Glutamatergic neuron (in vitro differentiated cells): ENCODE measurements around the gene HLA-DMB. TPM values are rescaled to one million over a fixed set of nuclear protein-coding genes. Genes with fewer than 3 reads are reported as not detected.
"Not testable (repeated sequence)": the region's sequence is repeated elsewhere in the genome, so short reads cannot be mapped to it uniquely, and the experiment has no call there.

Source experiments
- DNase-seq: peaks from one replicate; pipeline ENCODE4 v3.0.0; 2022
- H3K27ac Mint-ChIP-seq: one replicate; pipeline ENCODE4 v1.8.0; 2020; ENCODE audit warnings: mild to moderate bottlenecking, mixed read lengths, inconsistent platforms; ENCODE audit not compliant: unreplicated experiment
- H3K27me3 Mint-ChIP-seq: one replicate; pipeline ENCODE4 v1.8.0; 2020; ENCODE audit warnings: mild to moderate bottlenecking, moderate library complexity, mixed read lengths, inconsistent platforms; ENCODE audit not compliant: unreplicated experiment
- H3K36me3 Mint-ChIP-seq: one replicate; pipeline ENCODE4 v1.8.0; 2020; ENCODE audit warnings: mild to moderate bottlenecking, mixed read lengths, inconsistent platforms; ENCODE audit not compliant: unreplicated experiment
- H3K4me1 Mint-ChIP-seq: one replicate; pipeline ENCODE4 v1.8.0; 2020; ENCODE audit warnings: mild to moderate bottlenecking, low read depth, mixed read lengths, inconsistent platforms; ENCODE audit not compliant: unreplicated experiment
- H3K4me3 Mint-ChIP-seq: one replicate; pipeline ENCODE4 v1.8.0; 2020; ENCODE audit warnings: mild to moderate bottlenecking, mixed read lengths, inconsistent platforms; ENCODE audit not compliant: unreplicated experiment
- H3K9me3 Mint-ChIP-seq: one replicate; pipeline ENCODE4 v1.8.0; 2020; ENCODE audit warnings: mild to moderate bottlenecking, moderate library complexity, mixed read lengths, inconsistent platforms; ENCODE audit not compliant: unreplicated experiment
- total RNA-seq: library from RNA; stranded (reverse); fragmentation: NEBNext Ultra II Directional; extraction: Animal tissue kit (Norgen Biotek cat#: 25700); gene quantifications from one replicate; pipeline ENCODE4 v1.2.1, GENCODE V29; 2021; ENCODE audit not compliant: unreplicated experiment
- TF ChIP-seq, protein P1 (sequence below): fragments of 200-600 bp; sonication (generic); IDR thresholded peaks from one replicate; pipeline ENCODE4 v1.5.0; 2021; ENCODE audit not compliant: partially characterized antibody, unreplicated experiment

Gene HLA-DMB
- total RNA-seq, 1 donor from 2014 or later, result not detected

DNA sequence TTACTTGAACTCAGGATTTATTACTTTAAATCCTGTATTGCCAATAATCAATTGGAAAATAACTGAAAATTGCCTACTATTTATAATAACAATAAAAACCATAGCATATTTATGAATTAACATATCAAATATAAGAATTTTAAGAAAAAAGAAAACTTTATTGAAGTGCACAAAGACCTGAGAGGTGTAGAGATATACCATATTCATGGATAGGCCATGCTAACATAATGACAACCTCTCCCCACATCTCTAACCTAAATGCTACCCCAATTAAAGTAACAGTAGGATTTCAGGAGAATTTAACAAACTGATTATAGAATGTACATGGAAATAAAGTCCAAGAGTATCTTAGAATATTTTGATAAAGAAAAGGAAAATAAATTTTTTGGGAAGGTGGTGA, 5.1 kb upstream of the HLA-DMB start:
- no peak for DNase-seq
- Mint-ChIP-seq H3K4me3 (no peak overlapping the region), H3K27ac (no peak overlapping the region), H3K4me1 (no peaks in the 10 kb centered on the region), H3K27me3 (peaks cover 4% of the 10 kb centered on the region), H3K9me3 (peaks cover 4% of the 10 kb centered on the region), H3K36me3 (no peaks in the 10 kb centered on the region)
- TF ChIP-seq, protein P1, sequence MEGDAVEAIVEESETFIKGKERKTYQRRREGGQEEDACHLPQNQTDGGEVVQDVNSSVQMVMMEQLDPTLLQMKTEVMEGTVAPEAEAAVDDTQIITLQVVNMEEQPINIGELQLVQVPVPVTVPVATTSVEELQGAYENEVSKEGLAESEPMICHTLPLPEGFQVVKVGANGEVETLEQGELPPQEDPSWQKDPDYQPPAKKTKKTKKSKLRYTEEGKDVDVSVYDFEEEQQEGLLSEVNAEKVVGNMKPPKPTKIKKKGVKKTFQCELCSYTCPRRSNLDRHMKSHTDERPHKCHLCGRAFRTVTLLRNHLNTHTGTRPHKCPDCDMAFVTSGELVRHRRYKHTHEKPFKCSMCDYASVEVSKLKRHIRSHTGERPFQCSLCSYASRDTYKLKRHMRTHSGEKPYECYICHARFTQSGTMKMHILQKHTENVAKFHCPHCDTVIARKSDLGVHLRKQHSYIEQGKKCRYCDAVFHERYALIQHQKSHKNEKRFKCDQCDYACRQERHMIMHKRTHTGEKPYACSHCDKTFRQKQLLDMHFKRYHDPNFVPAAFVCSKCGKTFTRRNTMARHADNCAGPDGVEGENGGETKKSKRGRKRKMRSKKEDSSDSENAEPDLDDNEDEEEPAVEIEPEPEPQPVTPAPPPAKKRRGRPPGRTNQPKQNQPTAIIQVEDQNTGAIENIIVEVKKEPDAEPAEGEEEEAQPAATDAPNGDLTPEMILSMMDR, result no peak

DNA sequence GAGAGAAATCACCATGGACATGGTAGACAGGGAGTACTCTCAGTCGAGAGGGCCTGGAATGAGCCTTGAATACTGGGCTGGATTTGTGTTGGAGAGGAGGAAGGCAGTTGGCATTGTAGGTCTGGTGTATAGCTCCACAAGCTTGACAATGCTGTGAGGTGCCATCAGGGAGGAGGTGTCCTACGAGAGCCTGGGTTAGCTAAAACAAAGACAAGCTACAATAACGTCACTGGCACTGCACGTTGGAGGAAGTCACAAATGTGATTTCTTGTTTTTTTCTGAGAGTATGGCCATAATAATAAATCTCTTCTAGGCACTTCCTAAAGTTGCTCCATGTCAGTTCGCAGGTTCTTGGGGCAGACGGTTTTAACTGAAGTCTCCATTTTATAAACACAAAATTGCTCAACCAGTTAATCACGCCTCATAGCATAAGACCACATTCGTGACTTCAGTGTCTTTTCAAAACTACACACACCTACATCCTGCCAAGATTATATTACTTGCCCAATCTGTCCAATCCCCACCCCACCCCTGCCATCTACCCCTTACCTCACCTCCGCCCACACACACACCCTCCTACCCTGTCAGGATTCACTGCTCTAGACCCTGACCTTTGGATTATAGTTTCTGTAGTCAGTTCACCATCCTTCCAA, 4.4 kb upstream of the HLA-DMB start:
- H3K4me3 Mint-ChIP-seq, result no peak overlapping the region
- no peaks in the 10 kb centered on the region for H3K4me1 Mint-ChIP-seq
- H3K27ac Mint-ChIP-seq, result no peak overlapping the region
- H3K27me3 Mint-ChIP-seq, result peaks cover 4% of the 10 kb centered on the region
- peaks cover 4% of the 10 kb centered on the region for H3K9me3 Mint-ChIP-seq
- no peaks in the 10 kb centered on the region for H3K36me3 Mint-ChIP-seq
- TF ChIP-seq, protein P1, result no peak
- DNase-seq, result no peak

DNA sequence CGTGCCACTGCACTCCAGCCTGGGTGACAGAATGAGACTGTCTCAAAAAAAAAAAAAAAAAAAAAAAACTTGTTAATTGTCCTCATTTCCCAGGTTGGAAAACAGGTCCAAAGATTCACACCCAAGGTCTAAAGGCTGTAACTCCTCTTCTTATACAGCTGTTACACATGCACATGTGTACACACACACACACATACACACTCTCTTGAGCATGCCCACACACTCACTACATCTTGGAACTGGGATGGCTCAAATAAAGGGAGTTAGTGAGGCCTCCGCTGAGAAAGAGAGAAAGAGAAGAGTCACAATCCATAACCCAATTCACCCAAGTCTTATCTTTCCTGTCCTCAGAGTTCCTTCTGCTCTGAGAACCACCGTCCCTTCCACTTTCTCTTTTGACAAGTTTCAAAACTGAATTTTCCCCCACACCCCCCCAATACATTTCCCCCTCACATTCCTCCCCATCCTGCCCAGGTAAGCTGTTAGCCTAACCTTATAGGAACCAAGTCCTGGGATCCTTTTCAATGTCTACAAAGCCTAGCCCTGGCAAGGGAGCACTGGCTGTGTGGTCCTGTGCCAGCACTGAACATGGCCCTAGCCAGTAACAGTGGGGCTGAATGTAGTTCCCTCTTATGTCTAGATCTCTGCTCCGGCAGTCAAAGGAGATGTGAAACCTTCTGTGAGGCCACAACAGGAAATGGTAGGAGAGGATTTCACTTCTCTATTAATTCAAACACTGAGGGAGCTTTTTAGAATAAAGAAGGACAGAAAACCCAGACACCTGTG, 3.2 kb upstream of the HLA-DMB start:
- Mint-ChIP-seq H3K36me3 (no peaks in the 10 kb centered on the region), H3K4me1 (no peaks in the 10 kb centered on the region), H3K27me3 (peaks cover 3% of the 10 kb centered on the region), H3K27ac (no peak overlapping the region), H3K9me3 (peaks cover 4% of the 10 kb centered on the region), H3K4me3 (no peak overlapping the region)
- TF ChIP-seq, protein P1, result no peak
- no peak for DNase-seq

DNA sequence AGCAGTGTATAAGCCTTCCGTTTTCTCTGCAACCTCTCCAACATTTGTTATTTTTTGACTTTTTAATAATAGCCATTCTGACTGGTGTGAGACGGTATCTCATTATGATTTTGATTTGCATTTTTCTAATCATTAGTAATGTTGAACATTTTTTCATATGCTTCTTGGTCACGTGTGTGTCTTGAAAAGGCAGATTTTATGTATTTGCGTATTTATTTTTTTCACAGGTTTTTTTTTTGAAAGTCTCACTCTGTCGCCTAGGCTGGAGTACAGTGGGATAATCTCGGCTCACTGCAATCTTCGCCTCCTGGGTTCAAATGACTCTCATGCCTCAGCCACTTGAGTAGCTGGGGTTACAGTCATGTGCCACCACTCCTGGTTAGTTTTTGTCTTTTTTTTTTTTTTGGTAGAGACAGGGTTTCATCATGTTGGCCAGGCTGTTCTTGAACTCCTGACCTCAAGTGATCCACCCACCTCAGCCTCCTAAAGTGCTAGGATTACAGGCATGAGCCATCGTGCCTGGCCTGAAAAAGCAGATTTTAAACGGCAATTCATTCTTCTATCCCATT, 1.8 kb upstream of the HLA-DMB start:
- not testable (repeated sequence) for H3K4me3 Mint-ChIP-seq, DNase-seq

DNA sequence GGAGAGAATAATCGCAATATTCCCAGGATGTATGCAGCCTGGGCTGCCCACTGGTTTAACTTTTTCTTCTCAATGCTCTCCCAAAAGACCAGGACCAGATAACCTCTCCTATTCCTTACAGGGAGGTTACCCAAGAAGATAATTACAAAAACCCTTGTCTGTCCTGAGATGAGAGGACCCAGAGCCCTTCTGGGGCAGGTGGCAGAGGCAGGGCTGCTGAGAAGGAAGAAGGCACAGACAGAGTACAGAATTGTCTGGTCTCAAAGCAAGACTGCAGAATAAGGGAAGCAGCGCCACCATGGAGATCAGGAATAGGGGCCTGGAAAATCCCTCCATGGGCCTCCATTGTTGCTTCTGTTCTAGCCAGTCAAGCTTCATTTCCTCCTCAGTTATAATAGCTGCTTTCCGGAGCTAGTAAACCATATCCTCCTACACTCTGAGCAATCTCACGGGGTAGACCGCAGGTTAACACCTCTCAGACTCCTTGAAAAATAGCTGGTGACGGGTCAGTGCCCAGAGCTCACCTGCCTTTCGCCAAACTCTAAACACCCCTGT, 463 bp upstream of the HLA-DMB start:
- peaks cover 7% of the 10 kb centered on the region for H3K4me1 Mint-ChIP-seq
- peaks cover 4% of the 10 kb centered on the region for H3K27me3 Mint-ChIP-seq
- no peak for DNase-seq
- no peaks in the 10 kb centered on the region for H3K36me3 Mint-ChIP-seq
- no peak overlapping the region for H3K27ac Mint-ChIP-seq
- no peak overlapping the region for H3K4me3 Mint-ChIP-seq
- TF ChIP-seq, protein P1, result no peak
- H3K9me3 Mint-ChIP-seq, result peaks cover 4% of the 10 kb centered on the region

More for the DNA sequence above, 1.8 kb upstream of the HLA-DMB start:
- not testable (repeated sequence) for H3K9me3 Mint-ChIP-seq, H3K27ac Mint-ChIP-seq, H3K36me3 Mint-ChIP-seq, H3K27me3 Mint-ChIP-seq, H3K4me1 Mint-ChIP-seq
